IMR-90 (cell line): Measurements from ENCODE around the gene IL11. TPM values are rescaled to one million over a fixed set of nuclear protein-coding genes. Genes with fewer than 3 reads are reported as not detected.

Experiments used
- FOS ChIP-seq: fragments of 150-350 bp; IDR thresholded peaks from 2 replicates; pipeline ENCODE4 v1.6.1; 2016; ENCODE audit warnings: low read depth, low read length
- RFX5 ChIP-seq: IDR thresholded peaks from 2 replicates; pipeline ENCODE4 v1.8.0; 2012; ENCODE audit warnings: low read depth, mild to moderate bottlenecking, low read length, moderate library complexity
- polyA plus RNA-seq, 3 experiments: library from polyadenylated mRNA; depleted of rRNA; stranded (reverse); fragments of >200 nt; gene quantifications; 2 replicates each; pipeline ENCODE4 v1.2.3, GENCODE V29; 2012; ENCODE audit warnings: low replicate concordance in 1 of 3
- total RNA-seq: library from RNA; depleted of rRNA; stranded (reverse); fragments of >200 nt; gene quantifications from 2 replicates; pipeline ENCODE4 v1.2.3, GENCODE V29; 2012

Gene IL11
- total and polyA plus RNA-seq, 2 of the 4 experiments (the other 2 are of a cell fraction), result 14.3 to 33.6 TPM

- TF ChIP-seq RFX5 (no peak), FOS (no peak)
Observed at GRCh38 chr19:55392820-55393761, 22.8 kb upstream of the IL11 start (continued).
